Skeletal muscle satellite cell (primary cell): ENCODE results near the gene PTOV1. TPM values are rescaled to one million over a fixed set of nuclear protein-coding genes. Genes with fewer than 3 reads are reported as not detected.

Source experiments
- H3K27me3 ChIP-seq: 2 replicates; pipeline ENCODE4 v1.7.0; 2013; ENCODE audit warnings: low read length; ENCODE audit not compliant: control insufficient read depth, insufficient read depth
- H3K36me3 ChIP-seq: 2 replicates; pipeline ENCODE4 v1.7.0; 2013; ENCODE audit warnings: mild to moderate bottlenecking, control low read depth, low read length; ENCODE audit not compliant: insufficient read depth
- H3K4me1 ChIP-seq: 2 replicates; pipeline ENCODE4 v1.7.0; 2013; ENCODE audit warnings: low read length; ENCODE audit not compliant: control insufficient read depth, insufficient read depth
- H3K4me2 ChIP-seq: 2 replicates; pipeline ENCODE4 v1.7.0; 2013; ENCODE audit warnings: mild to moderate bottlenecking, low read length
- H3K4me3 ChIP-seq: 2 replicates; pipeline ENCODE4 v1.7.0; 2013; ENCODE audit warnings: low read length
- H3K9ac ChIP-seq: 2 replicates; pipeline ENCODE4 v1.7.0; 2013; ENCODE audit warnings: mild to moderate bottlenecking, low read depth, low read length, moderate library complexity
- H3K9me3 ChIP-seq: replicated peaks from 2 replicates; pipeline ENCODE4 v1.7.0; 2013; ENCODE audit warnings: mild to moderate bottlenecking, control low read depth, low read length
- total RNA-seq: library from RNA; depleted of rRNA; stranded (reverse); fragments of >200 nt; gene quantifications from 2 replicates; pipeline ENCODE4 v1.2.3, GENCODE V29; 2012; rRNA removed

PTOV1 gene
- total RNA-seq: 31.7 and 36.8 TPM in 2 replicates

DNA sequence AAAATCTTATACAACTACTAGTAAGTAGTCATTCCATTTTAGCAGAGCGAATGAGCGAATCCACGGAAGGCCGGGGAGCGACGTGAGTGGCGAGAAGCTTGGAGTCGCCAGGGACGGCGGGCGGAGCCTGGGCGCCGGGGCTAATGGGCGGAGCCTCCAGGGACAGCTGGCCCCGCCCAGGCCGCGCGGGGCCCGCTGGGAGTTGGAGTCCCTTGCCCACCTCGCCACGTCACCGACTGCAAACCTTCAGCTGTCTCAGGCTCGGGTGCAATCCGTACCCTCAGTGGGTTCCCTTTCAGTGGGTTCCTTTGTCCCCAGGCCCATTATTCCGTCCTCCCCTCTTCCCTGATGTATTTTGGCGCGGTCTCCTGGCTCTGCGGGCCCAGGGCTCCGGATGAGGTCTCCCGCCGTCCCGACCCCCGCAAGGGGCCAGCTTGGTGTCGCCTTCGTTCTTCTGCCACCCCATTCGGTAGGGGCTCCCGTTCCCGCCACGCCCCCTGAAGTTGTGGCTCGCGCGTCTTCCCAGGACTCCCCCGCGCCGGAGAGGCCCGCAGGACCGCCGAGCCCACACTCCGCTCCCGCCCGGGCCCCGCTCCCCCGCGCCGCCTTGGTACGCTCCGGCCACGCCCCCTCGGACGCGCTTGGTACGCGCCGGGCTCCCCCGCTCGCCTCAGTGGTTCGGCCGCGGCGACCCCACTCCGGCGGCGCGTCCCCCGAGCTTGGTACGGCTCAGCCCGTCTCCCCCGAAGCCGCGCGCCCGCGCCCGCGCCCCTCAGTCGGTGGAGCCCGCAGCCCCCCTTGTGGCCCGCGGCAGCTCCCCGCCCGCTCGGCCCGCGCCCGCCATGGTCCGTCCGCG lies at the start of gene PTOV1:
TSS of gene PTOV1 (plus strand) at position 673 of the 856 bp plus-strand sequence.
- peaks cover 14% of the 10 kb centered on the region for H3K36me3 ChIP-seq
- no peaks in the 10 kb centered on the region for H3K9me3 ChIP-seq
- H3K4me3 ChIP-seq: peak within 1 kb of the TSS; percentile 85
- H3K9ac ChIP-seq: peak within 1 kb of the TSS; percentile 97
- H3K4me1 ChIP-seq: peaks cover 27% of the 10 kb centered on the region
- peak within 1 kb of the TSS; percentile 99 for H3K4me2 ChIP-seq
- H3K27me3 ChIP-seq: no peaks in the 10 kb centered on the region

DNA sequence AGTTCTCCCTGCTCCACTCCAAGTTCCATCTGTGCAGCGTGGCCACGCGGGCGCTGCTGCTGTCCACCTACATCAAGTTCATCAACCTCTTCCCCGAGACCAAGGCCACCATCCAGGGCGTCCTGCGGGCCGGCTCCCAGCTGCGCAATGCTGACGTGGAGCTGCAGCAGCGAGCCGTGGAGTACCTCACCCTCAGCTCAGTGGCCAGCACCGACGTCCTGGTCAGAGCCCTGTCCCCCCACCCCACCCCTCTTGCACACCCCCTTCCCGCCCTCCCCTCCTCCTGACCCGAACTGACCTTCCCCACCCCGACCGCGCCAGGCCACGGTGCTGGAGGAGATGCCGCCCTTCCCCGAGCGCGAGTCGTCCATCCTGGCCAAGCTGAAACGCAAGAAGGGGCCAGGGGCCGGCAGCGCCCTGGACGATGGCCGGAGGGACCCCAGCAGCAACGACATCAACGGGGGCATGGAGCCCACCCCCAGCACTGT lies 49.5 kb upstream of the PTOV1 start:
- Histone ChIP-seq H3K4me3 (no peak overlapping the region), H3K9me3 (no peaks in the 10 kb centered on the region), H3K9ac (no peak overlapping the region), H3K4me1 (peaks cover 3% of the 10 kb centered on the region), H3K27me3 (no peaks in the 10 kb centered on the region), H3K36me3 (peaks cover 77% of the 10 kb centered on the region), H3K4me2 (no peak overlapping the region)

DNA sequence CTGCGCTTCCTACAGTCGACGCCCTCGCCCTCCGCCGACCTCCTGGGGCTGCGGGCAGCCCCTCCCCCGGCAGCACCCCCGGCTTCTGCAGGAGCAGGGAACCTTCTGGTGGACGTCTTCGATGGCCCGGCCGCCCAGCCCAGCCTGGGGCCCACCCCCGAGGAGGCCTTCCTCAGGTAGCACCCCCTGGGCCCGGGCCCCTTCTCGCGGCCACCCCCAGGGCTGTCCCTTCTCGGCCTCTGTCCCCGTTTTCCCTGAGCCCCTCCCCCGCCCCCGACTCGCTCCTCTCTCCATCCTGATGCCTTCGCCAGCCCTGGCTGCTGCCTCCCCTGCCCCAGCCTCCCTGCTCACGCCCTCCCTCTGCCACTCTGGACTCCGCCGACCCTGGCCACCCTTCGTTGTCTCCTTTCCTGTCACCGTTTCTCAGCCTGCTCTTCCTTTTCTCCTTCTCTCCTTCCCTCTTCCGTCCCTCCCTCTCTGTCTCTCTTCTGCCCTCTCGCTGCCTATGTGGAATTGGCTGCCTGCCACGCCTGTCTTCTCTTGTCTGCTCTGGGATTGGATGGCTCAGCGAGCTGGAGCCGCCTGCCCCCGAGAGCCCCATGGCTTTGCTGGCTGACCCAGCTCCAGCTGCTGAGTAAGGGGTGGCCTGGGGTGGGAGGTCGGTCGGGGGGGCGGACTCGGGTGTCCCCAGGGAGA lies 48.8 kb upstream of the PTOV1 start:
- Histone ChIP-seq H3K27me3 (no peaks in the 10 kb centered on the region), H3K9ac (no peak overlapping the region), H3K4me2 (peak overlapping the region; percentile 53), H3K4me1 (peaks cover 3% of the 10 kb centered on the region), H3K36me3 (peaks cover 74% of the 10 kb centered on the region), H3K4me3 (no peak overlapping the region), H3K9me3 (no peaks in the 10 kb centered on the region)

DNA sequence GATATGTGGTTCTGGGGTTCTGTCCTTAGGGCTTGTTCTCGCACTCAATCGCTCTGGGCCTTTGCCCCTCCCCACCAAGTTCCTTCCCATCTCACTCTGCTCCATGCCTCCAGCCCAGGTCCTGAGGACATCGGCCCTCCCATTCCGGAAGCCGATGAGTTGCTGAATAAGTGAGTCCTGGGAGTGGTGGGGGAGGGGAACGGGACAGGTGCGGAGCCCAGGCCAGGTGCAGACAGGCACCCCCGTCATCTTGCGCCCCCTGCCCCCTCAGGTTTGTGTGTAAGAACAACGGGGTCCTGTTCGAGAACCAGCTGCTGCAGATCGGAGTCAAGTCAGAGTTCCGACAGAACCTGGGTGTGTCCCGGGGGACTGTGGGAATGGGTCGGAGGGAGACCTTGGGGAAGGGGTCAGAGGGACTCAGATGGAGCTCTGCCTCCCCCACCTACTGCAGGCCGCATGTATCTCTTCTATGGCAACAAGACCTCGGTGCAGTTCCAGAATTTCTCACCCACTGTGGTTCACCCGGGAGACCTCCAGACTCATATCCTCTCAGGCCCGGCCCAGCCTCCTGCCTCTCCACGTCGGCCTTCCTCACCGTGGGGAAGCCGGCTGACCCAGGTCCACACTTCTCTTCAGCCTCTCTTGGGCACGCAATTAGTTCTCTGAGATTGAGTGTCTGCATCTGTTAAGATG lies 48.0 kb upstream of the PTOV1 start:
- peaks cover 78% of the 10 kb centered on the region for H3K36me3 ChIP-seq
- peaks cover 3% of the 10 kb centered on the region for H3K4me1 ChIP-seq
- H3K4me3 ChIP-seq: no peak overlapping the region
- H3K27me3 ChIP-seq: no peaks in the 10 kb centered on the region
- no peak overlapping the region for H3K9ac ChIP-seq
- H3K9me3 ChIP-seq: no peaks in the 10 kb centered on the region
- no peak overlapping the region for H3K4me2 ChIP-seq

DNA sequence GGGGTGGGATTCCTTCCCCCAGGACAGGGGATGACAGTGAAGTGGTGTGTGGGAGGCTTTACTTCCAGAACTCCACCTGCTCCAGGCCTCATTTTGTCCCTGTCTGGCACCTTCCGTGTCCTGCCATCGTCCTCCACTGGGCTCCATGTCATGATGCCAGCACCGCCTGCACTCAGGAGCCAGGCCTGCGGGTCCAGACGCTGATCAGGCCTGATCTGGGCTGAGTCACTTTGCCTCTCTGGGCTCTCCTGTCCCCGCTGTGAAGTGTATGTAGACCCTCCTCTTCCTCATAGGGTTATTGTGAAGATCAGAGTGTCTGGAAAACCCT lies 47.5 kb upstream of the PTOV1 start:
- Histone ChIP-seq H3K4me1 (peaks cover 4% of the 10 kb centered on the region), H3K9ac (no peak overlapping the region), H3K9me3 (no peaks in the 10 kb centered on the region), H3K27me3 (no peaks in the 10 kb centered on the region), H3K36me3 (peaks cover 76% of the 10 kb centered on the region), H3K4me2 (no peak overlapping the region), H3K4me3 (no peak overlapping the region)

DNA sequence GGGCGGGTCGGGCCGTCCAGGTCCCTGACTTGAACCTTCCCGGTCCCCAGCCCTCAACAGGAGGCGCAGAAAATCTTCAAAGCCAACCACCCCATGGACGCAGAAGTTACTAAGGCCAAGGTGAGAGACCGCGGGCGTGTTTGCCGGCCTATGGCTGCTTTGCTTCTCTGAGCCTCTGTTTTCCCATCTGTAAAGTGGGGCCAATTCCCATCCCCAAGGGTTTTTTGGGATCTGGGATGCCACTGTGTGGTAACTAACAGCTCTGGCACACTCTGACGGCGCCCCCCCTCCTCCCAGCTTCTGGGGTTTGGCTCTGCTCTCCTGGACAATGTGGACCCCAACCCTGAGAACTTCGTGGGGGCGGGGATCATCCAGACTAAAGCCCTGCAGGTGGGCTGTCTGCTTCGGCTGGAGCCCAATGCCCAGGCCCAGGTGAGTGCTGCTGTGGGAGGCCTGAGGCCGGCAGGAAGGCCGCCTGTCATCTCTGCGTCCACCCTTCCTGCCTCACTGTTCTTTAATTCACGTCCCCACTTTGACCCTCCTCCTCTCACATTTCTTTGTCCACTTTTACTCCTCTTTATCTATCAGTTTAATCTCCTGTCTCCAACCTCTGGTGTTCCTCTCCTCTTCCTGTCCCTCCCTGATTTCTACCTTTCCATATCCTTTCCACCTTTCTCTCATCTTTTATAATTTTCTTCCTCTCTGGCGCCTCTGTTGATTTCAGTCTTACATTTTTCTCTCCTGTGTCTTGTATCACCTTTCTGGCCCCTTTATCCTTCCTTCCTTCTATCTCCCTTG lies 44.9 kb upstream of the PTOV1 start:
- Histone ChIP-seq H3K9ac (no peak overlapping the region), H3K36me3 (peaks cover 53% of the 10 kb centered on the region), H3K4me1 (peaks cover 14% of the 10 kb centered on the region), H3K27me3 (no peaks in the 10 kb centered on the region), H3K4me2 (no peak overlapping the region), H3K4me3 (no peak overlapping the region), H3K9me3 (no peaks in the 10 kb centered on the region)

DNA sequence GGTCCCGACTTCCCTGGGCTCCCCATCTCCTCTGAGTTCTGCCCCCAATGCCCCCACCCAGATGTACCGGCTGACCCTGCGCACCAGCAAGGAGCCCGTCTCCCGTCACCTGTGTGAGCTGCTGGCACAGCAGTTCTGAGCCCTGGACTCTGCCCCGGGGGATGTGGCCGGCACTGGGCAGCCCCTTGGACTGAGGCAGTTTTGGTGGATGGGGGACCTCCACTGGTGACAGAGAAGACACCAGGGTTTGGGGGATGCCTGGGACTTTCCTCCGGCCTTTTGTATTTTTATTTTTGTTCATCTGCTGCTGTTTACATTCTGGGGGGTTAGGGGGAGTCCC lies 44.4 kb upstream of the PTOV1 start:
- no peak overlapping the region for H3K9ac ChIP-seq
- no peaks in the 10 kb centered on the region for H3K27me3 ChIP-seq
- H3K4me2 ChIP-seq: no peak overlapping the region
- no peak overlapping the region for H3K4me3 ChIP-seq
- no peaks in the 10 kb centered on the region for H3K9me3 ChIP-seq
- H3K36me3 ChIP-seq: peaks cover 50% of the 10 kb centered on the region
- peaks cover 14% of the 10 kb centered on the region for H3K4me1 ChIP-seq

DNA sequence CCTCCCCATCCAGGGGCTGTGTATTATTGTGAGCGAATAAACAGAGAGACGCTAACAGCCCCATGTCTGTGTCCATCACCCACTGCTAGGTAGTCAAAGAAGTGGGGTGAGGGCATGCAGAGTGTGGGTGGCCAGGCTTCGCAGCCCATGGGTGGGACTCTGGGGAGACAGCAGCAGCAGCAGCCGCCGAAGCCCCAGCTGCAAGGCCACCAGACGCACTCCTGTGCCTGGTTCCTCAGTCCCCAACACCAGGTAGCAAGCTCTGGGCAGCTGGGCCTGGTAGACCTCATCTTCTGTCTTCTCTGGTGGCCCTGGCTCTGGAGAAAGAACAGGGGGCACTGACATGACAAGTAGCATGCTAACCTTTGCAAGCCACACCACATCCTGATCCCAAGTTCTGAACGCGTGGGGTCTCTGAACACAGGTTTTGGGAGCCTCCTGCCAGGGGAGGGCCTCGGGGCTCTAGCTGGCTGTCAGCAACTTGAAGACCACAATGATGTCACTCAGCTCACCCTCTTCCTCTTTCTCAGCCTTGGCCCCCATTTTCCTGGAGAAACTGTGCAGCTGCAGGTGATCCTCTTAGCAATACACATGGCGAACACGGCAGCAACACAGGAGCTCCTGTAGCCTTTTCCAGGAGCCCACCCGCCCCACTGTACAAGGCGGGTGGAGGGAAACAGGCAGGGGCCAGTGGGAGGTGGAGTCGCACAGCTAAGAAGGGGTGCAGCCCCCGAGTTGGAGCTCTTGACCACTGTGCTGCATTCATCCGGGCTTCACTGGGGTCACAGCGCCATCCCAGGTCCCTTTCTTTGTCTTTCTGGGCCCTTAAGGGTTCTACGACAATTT lies 43.7 kb upstream of the PTOV1 start:
- no peak overlapping the region for H3K4me3 ChIP-seq

DNA sequence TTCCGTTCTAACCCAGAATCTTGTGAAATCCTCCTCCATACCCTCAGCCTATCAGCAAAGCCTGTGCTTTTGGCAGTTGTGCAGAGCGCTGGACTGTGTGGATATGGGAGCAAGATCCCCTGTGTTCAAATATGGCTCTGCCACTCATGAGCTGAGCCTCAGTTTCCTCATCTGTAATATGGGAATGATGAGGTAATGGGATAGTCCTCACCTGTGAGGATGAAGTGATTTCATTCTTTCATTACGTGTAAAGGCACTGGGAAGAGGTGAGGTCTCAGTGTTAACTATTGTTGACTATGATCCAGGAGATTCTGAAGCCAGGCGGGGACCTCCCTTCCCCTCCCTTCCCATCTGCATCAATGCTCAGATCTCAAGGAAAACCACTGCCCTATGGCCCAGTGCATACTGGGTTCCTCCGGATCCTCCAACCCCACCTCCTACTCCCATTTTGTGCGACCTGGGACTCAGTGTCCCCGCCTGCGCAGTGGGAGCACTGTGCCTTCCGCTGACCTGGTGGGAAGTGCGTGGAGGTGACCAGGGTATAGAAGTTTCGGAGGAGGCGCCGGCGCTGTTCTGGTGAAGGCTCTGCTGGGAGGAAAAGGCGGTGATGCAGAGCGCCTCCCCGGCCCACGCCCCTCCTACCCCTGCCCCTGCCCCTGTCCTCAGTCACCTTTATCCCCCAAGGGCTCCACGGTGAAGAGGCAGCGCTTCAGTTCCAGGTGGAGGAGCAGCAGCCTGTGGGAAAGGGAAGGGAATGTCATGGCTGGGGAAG lies 42.9 kb upstream of the PTOV1 start:
- H3K9ac ChIP-seq: no peak overlapping the region
- H3K27me3 ChIP-seq: no peaks in the 10 kb centered on the region
- peak overlapping the region; percentile 98 for H3K4me2 ChIP-seq
- peaks cover 17% of the 10 kb centered on the region for H3K4me1 ChIP-seq
- H3K9me3 ChIP-seq: no peaks in the 10 kb centered on the region
- peak overlapping the region; percentile 81 for H3K4me3 ChIP-seq
- H3K36me3 ChIP-seq: peaks cover 44% of the 10 kb centered on the region

More for the DNA sequence above, 43.7 kb upstream of the PTOV1 start:
- no peaks in the 10 kb centered on the region for H3K27me3 ChIP-seq
- H3K9me3 ChIP-seq: no peaks in the 10 kb centered on the region
- peaks cover 11% of the 10 kb centered on the region for H3K4me1 ChIP-seq
- no peak overlapping the region for H3K4me2 ChIP-seq
- H3K9ac ChIP-seq: no peak overlapping the region
- peaks cover 50% of the 10 kb centered on the region for H3K36me3 ChIP-seq

DNA sequence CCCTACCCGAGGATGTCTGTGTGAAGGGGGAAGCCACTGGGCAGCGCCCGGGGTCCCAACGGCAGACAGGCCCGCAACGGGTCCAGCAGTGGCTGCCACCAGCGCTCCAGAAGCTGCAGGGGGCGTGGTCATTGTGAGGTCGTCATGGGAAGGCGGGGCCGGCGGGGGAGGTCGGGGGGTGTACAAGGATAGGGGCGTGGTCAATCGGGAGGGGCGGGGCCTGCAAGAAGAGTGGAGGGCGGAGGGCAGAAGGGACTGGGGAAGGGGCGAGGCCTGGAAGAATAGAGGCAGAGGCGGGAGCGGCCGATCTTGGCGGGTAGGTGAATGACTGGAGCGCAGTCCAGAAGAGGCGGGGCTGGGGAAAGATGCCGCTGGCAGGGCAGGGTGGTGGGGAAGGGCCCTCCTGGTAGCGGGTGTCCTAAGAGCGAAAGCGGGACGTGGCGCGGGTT lies 42.2 kb upstream of the PTOV1 start:
- no peaks in the 10 kb centered on the region for H3K27me3 ChIP-seq
- H3K4me2 ChIP-seq: peak overlapping the region; percentile 98
- peak overlapping the region; percentile 75 for H3K9ac ChIP-seq
- peaks cover 17% of the 10 kb centered on the region for H3K4me1 ChIP-seq
- H3K4me3 ChIP-seq: peak overlapping the region; percentile 81
- H3K9me3 ChIP-seq: no peaks in the 10 kb centered on the region
- peaks cover 37% of the 10 kb centered on the region for H3K36me3 ChIP-seq
